HepG2 (cell line): ENCODE results near the gene CTIF. TPM values are rescaled to one million over a fixed set of nuclear protein-coding genes. Genes with fewer than 3 reads are reported as not detected.

Experiments used
- AGO2 ChIP-seq: fragments of 200-400 bp; formaldehyde crosslinking; optimal IDR thresholded peaks from 2 replicates; pipeline ENCODE3; 2017; ENCODE audit warnings: mild to moderate bottlenecking, low read depth, low read length, moderate library complexity
- ATF4 ChIP-seq, 2 experiments: fragments of 450-650 bp in 1 of 2; sonication (generic) in 1 of 2; formaldehyde crosslinking; IDR thresholded peaks; 2 replicates each; pipeline versions ENCODE4 v1.5.0 to v1.8.0; 2020 to 2022; ENCODE audit warnings: mild to moderate bottlenecking in 1 of 2, missing genetic modification reagents in 1 of 2
- IRF9 ChIP-seq: sonication (generic); formaldehyde crosslinking; IDR thresholded peaks from 2 replicates; pipeline ENCODE4 v1.8.0; 2022; ENCODE audit warnings: missing genetic modification reagents, mild to moderate bottlenecking, borderline replicate concordance
- KAT8 ChIP-seq: IDR thresholded peaks from 2 replicates; pipeline ENCODE4 v1.6.1; 2016; ENCODE audit warnings: missing genetic modification reagents, missing compliant biosample characterization
- LBX2 ChIP-seq: sonication (generic); formaldehyde crosslinking; IDR thresholded peaks from 2 replicates; pipeline ENCODE4 v1.5.0; 2020; ENCODE audit warnings: missing genetic modification reagents, mild to moderate bottlenecking, borderline replicate concordance
- MAFK ChIP-seq, 2 experiments: IDR thresholded peaks in 1 of 2; conservative IDR thresholded peaks in 1 of 2; 2 replicates each; pipeline ENCODE4 v1.6.1; 2011; ENCODE audit warnings: improper control_type of control experiment in 2 of 2, low read length in 2 of 2
- PHF5A ChIP-seq: IDR thresholded peaks from one replicate; pipeline ENCODE4 v1.6.1; 2018; ENCODE audit warnings: low read depth, missing genetic modification reagents; ENCODE audit not compliant: unreplicated experiment
- RAD21 ChIP-seq: fragments of 450-650 bp; formaldehyde crosslinking; IDR thresholded peaks from 2 replicates; pipeline ENCODE4 v1.5.0; 2020; ENCODE audit warnings: mild to moderate bottlenecking
- RNF219 ChIP-seq: sonication (generic); formaldehyde crosslinking; IDR thresholded peaks from 2 replicates; pipeline ENCODE4 v1.5.0; 2020; ENCODE audit warnings: mild to moderate bottlenecking, missing genetic modification reagents
- SRY ChIP-seq: sonication (generic); formaldehyde crosslinking; IDR thresholded peaks from 2 replicates; pipeline ENCODE4 v1.8.0; 2022; ENCODE audit warnings: mild to moderate bottlenecking, missing genetic modification reagents
- TARDBP ChIP-seq: sonication (generic); formaldehyde crosslinking; IDR thresholded peaks from 2 replicates; pipeline ENCODE4 v1.8.0; 2022; ENCODE audit warnings: mild to moderate bottlenecking, missing genetic modification reagents
- TSC22D2 ChIP-seq: sonication (generic); formaldehyde crosslinking; IDR thresholded peaks from 2 replicates; pipeline ENCODE4 v1.5.1; 2020; ENCODE audit warnings: missing genetic modification reagents, mild to moderate bottlenecking, borderline replicate concordance
- ZKSCAN1 ChIP-seq: fragments of 150-350 bp; IDR thresholded peaks from 2 replicates; pipeline ENCODE4 v1.6.1; 2014; ENCODE audit warnings: low read length
- ZNF142 ChIP-seq: sonication (generic); formaldehyde crosslinking; IDR thresholded peaks from 2 replicates; pipeline ENCODE4 v1.4.0; 2020; ENCODE audit warnings: missing genetic modification reagents
- ZNF274 ChIP-seq: sonication (generic); formaldehyde crosslinking; IDR thresholded peaks from 2 replicates; pipeline ENCODE4 v1.5.1; 2020; ENCODE audit warnings: mild to moderate bottlenecking, missing genetic modification reagents
- ZNF577 ChIP-seq: sonication (generic); formaldehyde crosslinking; IDR thresholded peaks from 2 replicates; pipeline ENCODE4 v1.4.0; 2020; ENCODE audit warnings: mild to moderate bottlenecking, low read depth, missing genetic modification reagents, borderline replicate concordance
- ZNF772 ChIP-seq: sonication (generic); formaldehyde crosslinking; IDR thresholded peaks from 2 replicates; pipeline ENCODE4 v1.5.0; 2020; ENCODE audit warnings: mild to moderate bottlenecking, missing genetic modification reagents
- ZSCAN20 ChIP-seq: sonication (generic); formaldehyde crosslinking; IDR thresholded peaks from 2 replicates; pipeline ENCODE4 v1.4.0; 2020; ENCODE audit warnings: missing genetic modification reagents, mild to moderate bottlenecking, borderline replicate concordance
- polyA plus RNA-seq, 8 experiments: library from polyadenylated mRNA; depleted of rRNA in 3 of 8; stranded (reverse) in 7 of 8; unstranded in 1 of 8; fragments of >200 nt; fragmentation: Illumina TruSeq in 4 of 8; extraction: Trizol in 4 of 8; gene quantifications; 2 replicates each; pipeline versions ENCODE4 v1.2.1 to v1.2.3, GENCODE V29; 2011 to 2016; ENCODE audit warnings: low read depth in 4 of 8, missing spikeins in 1 of 8, mixed read lengths in 1 of 8; ENCODE audit not compliant: insufficient read depth in 1 of 8
- total RNA-seq, 5 experiments: library from RNA; depleted of rRNA; stranded (reverse); fragments of >200 nt; fragmentation: Illumina TruSeq; extraction: Trizol; gene quantifications; 2 replicates each; pipeline ENCODE4 v1.2.3, GENCODE V29; 2016; ENCODE audit warnings: low read depth in 1 of 5

The CTIF gene
- total and polyA plus RNA-seq, 2 of the 13 experiments (the other 11 are each of a cell fraction or from before 2014, with no cell fraction given) = 18.2 to 28.0 TPM

GRCh38 chr18:48538531-48539405 lies at the start of gene CTIF (continued):
- TF ChIP-seq RNF219 (no peak), ZNF142 (CRISPR knock-in tag) (0 out of 2 replicates have a peak, but pooled peaks have one; percentile 50), ZKSCAN1 (no peak), PHF5A (CRISPR knock-in tag) (no peak), MAFK (conservative IDR thresholded peaks at IDR 0.05 in 1 of 2, IDR thresholded peaks at IDR 0.05 in 1 of 2; ENCODE audit: low read length in 2 of 2) (no peak), TSC22D2 (CRISPR knock-in tag) (no peak), ZSCAN20 (no peak), SRY (CRISPR knock-in tag) (0 out of 2 replicates have a peak, but pooled peaks have one; percentile 56), ZNF772 (CRISPR knock-in tag) (0 out of 2 replicates have a peak, but pooled peaks have one; percentile 26), ZNF577 (CRISPR knock-in tag) (no peak), IRF9 (CRISPR knock-in tag) (no peak), LBX2 (CRISPR knock-in tag) (no peak), ZNF274 (CRISPR knock-in tag) (no peak), AGO2 (no peak), ATF4 (CRISPR knock-in tag; IDR thresholded peaks at IDR 0.05) (no peak), KAT8 (CRISPR knock-in tag) (peak; percentile 58), RAD21 (CRISPR knock-in tag) (0 out of 2 replicates have a peak, but pooled peaks have one; percentile 18), TARDBP (peak; percentile 49; the same call in 1 of the 2 replicates)
